ENCODE results near the gene KCNIP1.

DNA sequence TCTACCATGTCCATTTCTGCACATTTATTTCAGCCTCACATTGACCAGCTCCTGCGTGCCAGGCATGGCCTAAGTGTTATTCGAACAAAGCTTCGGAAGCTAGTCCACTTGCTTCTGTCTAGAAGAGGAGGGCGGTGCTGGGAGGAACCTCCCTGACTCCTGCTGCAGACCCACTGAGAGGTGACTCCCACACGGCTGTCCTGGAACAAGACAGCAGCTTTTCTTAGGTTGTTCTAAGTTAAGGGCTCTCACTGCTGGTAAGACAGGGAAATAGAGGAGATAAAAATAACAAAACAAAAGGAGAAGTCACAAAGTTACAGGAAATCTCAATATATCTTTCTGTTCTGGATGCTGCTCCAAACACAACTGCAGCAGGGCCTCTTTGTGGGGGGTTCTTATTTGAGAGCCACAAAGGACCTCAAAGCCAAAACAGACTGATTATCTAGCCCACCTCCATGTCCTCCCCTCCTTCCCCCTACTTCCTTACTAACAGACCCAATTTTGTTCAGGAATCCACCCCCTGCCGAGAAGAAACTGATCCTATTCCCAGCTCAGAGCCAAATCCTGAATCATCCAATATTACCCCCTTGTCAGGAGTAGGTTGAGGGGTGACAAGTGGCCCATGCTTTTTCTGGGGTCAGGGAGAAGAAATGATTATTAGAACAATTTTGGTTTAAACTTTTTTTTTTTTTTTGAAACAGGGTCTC, 28.4 kb upstream of the KCNIP1 start:
- TF ChIP-seq, protein P1, sequence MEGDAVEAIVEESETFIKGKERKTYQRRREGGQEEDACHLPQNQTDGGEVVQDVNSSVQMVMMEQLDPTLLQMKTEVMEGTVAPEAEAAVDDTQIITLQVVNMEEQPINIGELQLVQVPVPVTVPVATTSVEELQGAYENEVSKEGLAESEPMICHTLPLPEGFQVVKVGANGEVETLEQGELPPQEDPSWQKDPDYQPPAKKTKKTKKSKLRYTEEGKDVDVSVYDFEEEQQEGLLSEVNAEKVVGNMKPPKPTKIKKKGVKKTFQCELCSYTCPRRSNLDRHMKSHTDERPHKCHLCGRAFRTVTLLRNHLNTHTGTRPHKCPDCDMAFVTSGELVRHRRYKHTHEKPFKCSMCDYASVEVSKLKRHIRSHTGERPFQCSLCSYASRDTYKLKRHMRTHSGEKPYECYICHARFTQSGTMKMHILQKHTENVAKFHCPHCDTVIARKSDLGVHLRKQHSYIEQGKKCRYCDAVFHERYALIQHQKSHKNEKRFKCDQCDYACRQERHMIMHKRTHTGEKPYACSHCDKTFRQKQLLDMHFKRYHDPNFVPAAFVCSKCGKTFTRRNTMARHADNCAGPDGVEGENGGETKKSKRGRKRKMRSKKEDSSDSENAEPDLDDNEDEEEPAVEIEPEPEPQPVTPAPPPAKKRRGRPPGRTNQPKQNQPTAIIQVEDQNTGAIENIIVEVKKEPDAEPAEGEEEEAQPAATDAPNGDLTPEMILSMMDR (IDR thresholded peaks at IDR 0.05; ENCODE audit: insufficient read depth, low read depth, low read length), result no peak
- no peak for TF ChIP-seq EZH2 (IDR thresholded peaks at IDR 0.05; ENCODE audit: insufficient read depth, low read length)
